HEK293 (cell line): ENCODE results near the gene ISM2.
A peak's percentile ranks its signal among the peaks of the same experiment; 100 is the strongest.

Experiments used
- CTCF ChIA-PET: fragments of 350-600 bp; formaldehyde crosslinking; extraction: SDS; loops from one replicate; lab custom pipeline; 2021; ENCODE audit warnings: antibody characterized with exemption; lab: Yijun Ruan, JAX
- POLR2A ChIA-PET: fragments of 300-600 bp; formaldehyde crosslinking; extraction: SDS; loops from one replicate; lab custom pipeline; 2020; ENCODE audit warnings: antibody characterized with exemption, inconsistent platforms; lab: Yijun Ruan, JAX
- H3K27ac ChIP-seq: fragments of 200-500 bp; sonication (Bioruptor generic); 2 replicates; pipeline ENCODE4 v1.5.1; 2014; ENCODE audit warnings: low read depth, low read length, control low read depth, inconsistent platforms; ENCODE audit errors: extremely low read depth
- H3K36me3 ChIP-seq, 2 experiments: fragments of 200-500 bp in 1 of 2; sonication (Bioruptor generic) in 1 of 2; 1 replicate in 1 of 2; 2 replicates in 1 of 2; pipeline ENCODE4 v1.5.1; 2014 to 2017; ENCODE audit warnings: inconsistent platforms in 2 of 2, low read length in 2 of 2; ENCODE audit not compliant: control insufficient read depth in 2 of 2, insufficient read depth in 1 of 2
- H3K4me1 ChIP-seq: fragments of 200-500 bp; sonication (Bioruptor generic); 2 replicates; pipeline ENCODE4 v1.5.1; 2014; ENCODE audit warnings: mild to moderate bottlenecking, low read length, inconsistent platforms; ENCODE audit not compliant: control insufficient read depth, insufficient read depth
- H3K4me3 ChIP-seq: 2 replicates; pipeline ENCODE4 v1.5.1; 2011; ENCODE audit warnings: low read depth, mild to moderate bottlenecking, control low read depth, low read length, moderate library complexity
- H3K9me3 ChIP-seq: fragments of 200-500 bp; sonication (Bioruptor generic); 2 replicates; pipeline ENCODE4 v1.5.1; 2014; ENCODE audit warnings: low read depth, low read length, inconsistent platforms; ENCODE audit not compliant: control insufficient read depth, insufficient read depth
- BCL11B ChIP-seq: fragments of 450-650 bp; formaldehyde crosslinking; IDR thresholded peaks from 2 replicates; pipeline ENCODE4 v1.5.1; 2016; ENCODE audit warnings: low read depth, missing biosample characterization, missing genetic modification characterization
- GLI4 ChIP-seq: fragments of 450-650 bp; formaldehyde crosslinking; IDR thresholded peaks from 2 replicates; pipeline ENCODE4 v1.5.1; 2016; ENCODE audit warnings: missing biosample characterization, missing genetic modification characterization
- KLF1 ChIP-seq: fragments of 450-650 bp; formaldehyde crosslinking; IDR thresholded peaks from 2 replicates; pipeline ENCODE4 v1.5.1; 2016; ENCODE audit warnings: missing biosample characterization, missing genetic modification characterization
- PRDM1 ChIP-seq: fragments of 450-650 bp; formaldehyde crosslinking; IDR thresholded peaks from 2 replicates; pipeline ENCODE4; 2016; ENCODE audit warnings: missing biosample characterization, missing genetic modification characterization
- SALL2 ChIP-seq: fragments of 450-650 bp; formaldehyde crosslinking; IDR thresholded peaks from 2 replicates; pipeline ENCODE4 v1.5.0; 2017; ENCODE audit warnings: missing biosample characterization, mild to moderate bottlenecking, missing genetic modification characterization, borderline replicate concordance
- SETDB1 ChIP-seq: IDR thresholded peaks from one replicate; pipeline ENCODE4 v1.6.1; 2017; ENCODE audit warnings: mild to moderate bottlenecking, low read length, moderate library complexity, mixed read lengths; ENCODE audit not compliant: insufficient read length
- SP7 ChIP-seq: fragments of 450-650 bp; formaldehyde crosslinking; IDR thresholded peaks from 2 replicates; pipeline ENCODE4 v1.5.1; 2016; ENCODE audit warnings: missing biosample characterization, missing genetic modification characterization
- TCF7L2 ChIP-seq: IDR thresholded peaks from 2 replicates; pipeline ENCODE4 v1.6.1; 2011; ENCODE audit warnings: low read depth, mild to moderate bottlenecking, inconsistent platforms, low read length, moderate library complexity, borderline replicate concordance
- YY1 ChIP-seq: fragments of 450-650 bp; formaldehyde crosslinking; IDR thresholded peaks from 2 replicates; pipeline ENCODE4 v1.5.1; 2018; ENCODE audit warnings: missing biosample characterization, missing genetic modification characterization
- ZBTB1 ChIP-seq: fragments of 450-650 bp; formaldehyde crosslinking; IDR thresholded peaks from 2 replicates; pipeline ENCODE4 v1.5.1; 2016; ENCODE audit warnings: missing biosample characterization, missing genetic modification characterization
- ZBTB17 ChIP-seq: fragments of 450-650 bp; formaldehyde crosslinking; IDR thresholded peaks from 2 replicates; pipeline ENCODE4 v1.5.1; 2016; ENCODE audit warnings: missing biosample characterization, missing genetic modification characterization
- ZBTB20 ChIP-seq: fragments of 450-650 bp; formaldehyde crosslinking; IDR thresholded peaks from 2 replicates; pipeline ENCODE4 v1.5.1; 2016; ENCODE audit warnings: missing biosample characterization, missing genetic modification characterization
- ZFP41 ChIP-seq: fragments of 450-650 bp; formaldehyde crosslinking; IDR thresholded peaks from 2 replicates; pipeline ENCODE4 v1.5.1; 2016; ENCODE audit warnings: missing biosample characterization, missing genetic modification characterization, borderline replicate concordance
- ZIC2 ChIP-seq: fragments of 450-650 bp; formaldehyde crosslinking; IDR thresholded peaks from 2 replicates; pipeline ENCODE4 v1.5.1; 2016; ENCODE audit warnings: missing biosample characterization, missing genetic modification characterization
- ZNF211 ChIP-seq: fragments of 450-650 bp; formaldehyde crosslinking; IDR thresholded peaks from 2 replicates; pipeline ENCODE4 v1.5.1; 2016; ENCODE audit warnings: low read depth, missing biosample characterization, missing genetic modification characterization
- ZNF350 ChIP-seq: fragments of 450-650 bp; formaldehyde crosslinking; IDR thresholded peaks from 2 replicates; pipeline ENCODE4 v1.5.0; 2017; ENCODE audit warnings: missing biosample characterization, mild to moderate bottlenecking, missing genetic modification characterization
- ZNF404 ChIP-seq: fragments of 450-650 bp; formaldehyde crosslinking; IDR thresholded peaks from 2 replicates; pipeline ENCODE4 v1.5.1; 2017; ENCODE audit warnings: missing biosample characterization, missing genetic modification characterization
- ZNF416 ChIP-seq: fragments of 450-650 bp; formaldehyde crosslinking; IDR thresholded peaks from 2 replicates; pipeline ENCODE4 v1.5.1; 2016; ENCODE audit warnings: missing biosample characterization, missing genetic modification characterization
- ZNF433 ChIP-seq: fragments of 450-650 bp; formaldehyde crosslinking; IDR thresholded peaks from 2 replicates; pipeline ENCODE4 v1.5.1; 2016; ENCODE audit warnings: missing biosample characterization, missing genetic modification characterization, low read depth
- ZNF48 ChIP-seq: fragments of 450-650 bp; formaldehyde crosslinking; IDR thresholded peaks from 2 replicates; pipeline ENCODE4 v1.5.1; 2016; ENCODE audit warnings: missing biosample characterization, missing genetic modification characterization
- ZNF549 ChIP-seq: fragments of 450-650 bp; IDR thresholded peaks from 2 replicates; pipeline ENCODE4 v1.5.1; 2018; ENCODE audit warnings: missing biosample characterization, missing genetic modification characterization, mild to moderate bottlenecking, inconsistent platforms, moderate library complexity
- ZNF561 ChIP-seq: fragments of 450-650 bp; IDR thresholded peaks from 2 replicates; pipeline ENCODE4 v1.5.1; 2018; ENCODE audit warnings: missing biosample characterization, missing genetic modification characterization, borderline replicate concordance
- ZNF571 ChIP-seq: fragments of 450-650 bp; formaldehyde crosslinking; IDR thresholded peaks from 2 replicates; pipeline ENCODE4 v1.5.0; 2017; ENCODE audit warnings: missing biosample characterization, missing genetic modification characterization
- ZNF585B ChIP-seq: fragments of 450-650 bp; formaldehyde crosslinking; IDR thresholded peaks from 2 replicates; pipeline ENCODE4 v1.5.1; 2016; ENCODE audit warnings: missing biosample characterization, missing genetic modification characterization
- ZNF596 ChIP-seq: fragments of 450-650 bp; IDR thresholded peaks from 2 replicates; pipeline ENCODE4 v1.5.0; 2018; ENCODE audit warnings: missing biosample characterization, mild to moderate bottlenecking, missing genetic modification characterization, moderate library complexity
- ZNF626 ChIP-seq: fragments of 450-650 bp; sonication (Bioruptor Pico); formaldehyde crosslinking; IDR thresholded peaks from 2 replicates; pipeline ENCODE4 v1.5.1; 2018; ENCODE audit warnings: missing biosample characterization, missing genetic modification characterization, inconsistent platforms
- ZNF791 ChIP-seq: fragments of 450-650 bp; formaldehyde crosslinking; IDR thresholded peaks from 2 replicates; pipeline ENCODE4 v1.5.1; 2016; ENCODE audit warnings: missing biosample characterization, missing genetic modification characterization
- ZNF837 ChIP-seq: fragments of 450-650 bp; formaldehyde crosslinking; IDR thresholded peaks from 2 replicates; pipeline ENCODE4 v1.5.1; 2016; ENCODE audit warnings: missing biosample characterization, missing genetic modification characterization
- TF ChIP-seq, protein P1 (sequence below): fragments of 450-650 bp; IDR thresholded peaks from 2 replicates; pipeline ENCODE4 v1.5.1; 2018; ENCODE audit warnings: missing biosample characterization, mild to moderate bottlenecking, missing genetic modification characterization
- TF ChIP-seq, protein P2 (sequence below): fragments of 450-650 bp; formaldehyde crosslinking; IDR thresholded peaks from 2 replicates; pipeline ENCODE4 v1.5.1; 2016; ENCODE audit warnings: missing biosample characterization, missing genetic modification characterization
- TF ChIP-seq, protein P3 (sequence below): fragments of 450-650 bp; formaldehyde crosslinking; IDR thresholded peaks from 2 replicates; pipeline ENCODE4 v1.5.1; 2016; ENCODE audit warnings: missing biosample characterization, missing genetic modification characterization
- TF ChIP-seq, protein P4 (sequence below): fragments of 450-650 bp; formaldehyde crosslinking; IDR thresholded peaks from 2 replicates; pipeline ENCODE4 v1.5.1; 2016; ENCODE audit warnings: missing biosample characterization, missing genetic modification characterization
- TF ChIP-seq, protein P5 (sequence below): fragments of 450-650 bp; formaldehyde crosslinking; IDR thresholded peaks from 2 replicates; pipeline ENCODE4 v1.5.1; 2017; ENCODE audit warnings: missing biosample characterization, mild to moderate bottlenecking, missing genetic modification characterization, moderate library complexity

Gene ISM2

DNA sequence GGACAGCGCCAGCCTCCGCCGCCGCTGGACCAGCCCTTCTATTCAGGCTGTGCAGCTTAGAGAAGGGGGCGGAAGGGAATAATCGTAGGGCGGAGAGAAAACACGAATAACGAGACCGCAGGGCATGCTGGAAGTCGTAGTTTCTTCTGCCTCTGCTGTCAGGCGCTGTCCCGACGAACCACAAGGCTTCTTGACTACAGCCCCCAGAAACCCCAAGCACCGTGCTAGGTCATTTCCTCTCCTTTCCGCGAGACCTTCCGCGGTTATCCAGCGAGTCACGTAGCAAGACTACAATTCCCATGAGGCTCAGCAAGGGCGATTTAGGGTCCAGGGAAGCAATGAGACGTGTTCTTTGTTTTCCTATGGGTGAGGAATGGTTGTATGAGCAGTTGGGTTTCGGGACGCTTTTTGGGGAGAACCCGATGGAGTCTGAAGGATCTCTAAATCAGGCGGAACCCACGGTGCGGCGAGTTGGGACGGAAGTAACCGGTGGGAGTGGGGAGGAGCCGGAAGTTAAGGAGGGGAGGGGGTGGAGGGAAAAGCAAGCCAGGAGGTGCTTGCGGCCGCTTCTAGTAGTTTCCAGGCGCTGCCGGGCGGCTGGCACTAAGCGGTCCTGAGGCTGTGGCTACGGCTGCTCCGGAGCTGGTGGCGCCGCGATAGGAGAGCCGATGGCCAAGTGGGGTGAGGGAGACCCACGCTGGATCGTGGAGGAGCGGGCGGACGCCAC, 40.9 kb downstream of the ISM2 start, which contains the start of the genes AHSA1 and VIPAS39:
Gene AHSA1 (plus strand): TSS at position 572 of the 727 bp plus-strand sequence. CDS start 97 bp downstream, at position 669.
Gene VIPAS39 (minus strand): TSS at position 80 of the 727 bp plus-strand sequence. CDS start 3,499 bp downstream, outside the sequence.
- Histone ChIP-seq H3K36me3 (peaks cover 29 to 43% of the 10 kb centered on the region in 2 experiments), H3K4me1 (peaks cover 4% of the 10 kb centered on the region), H3K27ac (peak within 1 kb of the TSS; percentile 90), H3K9me3 (no peaks in the 10 kb centered on the region), H3K4me3 (peak within 1 kb of the TSS; percentile 90)
- ChIA-PET CTCF (interaction anchor here (0.6 to 1.5 kb wide), 4 partner anchors 25 to 250 kb away, joined by 3 to 6 read pairs (median 4); partner anchors contain the start of genes ALKBH1 and SLIRP), POLR2A (interaction anchor here (0.6 to 2.6 kb wide), 12 partner anchors 12 to 306 kb away, joined by 3 to 18 read pairs (median 3); partner anchors contain the start of genes GSTZ1, ISM2, POMT2 and SAMD15)
- no peak for TF ChIP-seq ZNF350 (tag by site-specific recombination)
- no peak for TF ChIP-seq ZNF561 (tag by site-specific recombination)
- TF ChIP-seq ZNF416 (tag by site-specific recombination), result no peak
- no peak for TF ChIP-seq ZNF404 (tag by site-specific recombination)
- TF ChIP-seq, protein P1, sequence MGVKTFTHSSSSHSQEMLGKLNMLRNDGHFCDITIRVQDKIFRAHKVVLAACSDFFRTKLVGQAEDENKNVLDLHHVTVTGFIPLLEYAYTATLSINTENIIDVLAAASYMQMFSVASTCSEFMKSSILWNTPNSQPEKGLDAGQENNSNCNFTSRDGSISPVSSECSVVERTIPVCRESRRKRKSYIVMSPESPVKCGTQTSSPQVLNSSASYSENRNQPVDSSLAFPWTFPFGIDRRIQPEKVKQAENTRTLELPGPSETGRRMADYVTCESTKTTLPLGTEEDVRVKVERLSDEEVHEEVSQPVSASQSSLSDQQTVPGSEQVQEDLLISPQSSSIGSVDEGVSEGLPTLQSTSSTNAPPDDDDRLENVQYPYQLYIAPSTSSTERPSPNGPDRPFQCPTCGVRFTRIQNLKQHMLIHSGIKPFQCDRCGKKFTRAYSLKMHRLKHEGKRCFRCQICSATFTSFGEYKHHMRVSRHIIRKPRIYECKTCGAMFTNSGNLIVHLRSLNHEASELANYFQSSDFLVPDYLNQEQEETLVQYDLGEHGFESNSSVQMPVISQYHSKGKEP (tag by site-specific recombination), result no peak
- TF ChIP-seq, protein P2, sequence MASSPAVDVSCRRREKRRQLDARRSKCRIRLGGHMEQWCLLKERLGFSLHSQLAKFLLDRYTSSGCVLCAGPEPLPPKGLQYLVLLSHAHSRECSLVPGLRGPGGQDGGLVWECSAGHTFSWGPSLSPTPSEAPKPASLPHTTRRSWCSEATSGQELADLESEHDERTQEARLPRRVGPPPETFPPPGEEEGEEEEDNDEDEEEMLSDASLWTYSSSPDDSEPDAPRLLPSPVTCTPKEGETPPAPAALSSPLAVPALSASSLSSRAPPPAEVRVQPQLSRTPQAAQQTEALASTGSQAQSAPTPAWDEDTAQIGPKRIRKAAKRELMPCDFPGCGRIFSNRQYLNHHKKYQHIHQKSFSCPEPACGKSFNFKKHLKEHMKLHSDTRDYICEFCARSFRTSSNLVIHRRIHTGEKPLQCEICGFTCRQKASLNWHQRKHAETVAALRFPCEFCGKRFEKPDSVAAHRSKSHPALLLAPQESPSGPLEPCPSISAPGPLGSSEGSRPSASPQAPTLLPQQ (tag by site-specific recombination), result no peak
- TF ChIP-seq ZBTB1 (tag by site-specific recombination), result no peak
- no peak for TF ChIP-seq YY1 (tag by site-specific recombination)
- TF ChIP-seq SALL2 (tag by site-specific recombination), result no peak
- no peak for TF ChIP-seq ZNF549 (tag by site-specific recombination)
- no peak for TF ChIP-seq ZNF626 (tag by site-specific recombination)
- no peak for TF ChIP-seq ZNF791 (tag by site-specific recombination)
- TF ChIP-seq ZNF48 (tag by site-specific recombination), result no peak
- TF ChIP-seq BCL11B (tag by site-specific recombination), result no peak
- peak; percentile 11; the same call in 1 of the 2 replicates for TF ChIP-seq KLF1 (tag by site-specific recombination)
- TF ChIP-seq ZBTB20 (tag by site-specific recombination), result peak; percentile 31
- no peak for TF ChIP-seq SETDB1
- TF ChIP-seq ZNF211, result no peak
- TF ChIP-seq, protein P3, sequence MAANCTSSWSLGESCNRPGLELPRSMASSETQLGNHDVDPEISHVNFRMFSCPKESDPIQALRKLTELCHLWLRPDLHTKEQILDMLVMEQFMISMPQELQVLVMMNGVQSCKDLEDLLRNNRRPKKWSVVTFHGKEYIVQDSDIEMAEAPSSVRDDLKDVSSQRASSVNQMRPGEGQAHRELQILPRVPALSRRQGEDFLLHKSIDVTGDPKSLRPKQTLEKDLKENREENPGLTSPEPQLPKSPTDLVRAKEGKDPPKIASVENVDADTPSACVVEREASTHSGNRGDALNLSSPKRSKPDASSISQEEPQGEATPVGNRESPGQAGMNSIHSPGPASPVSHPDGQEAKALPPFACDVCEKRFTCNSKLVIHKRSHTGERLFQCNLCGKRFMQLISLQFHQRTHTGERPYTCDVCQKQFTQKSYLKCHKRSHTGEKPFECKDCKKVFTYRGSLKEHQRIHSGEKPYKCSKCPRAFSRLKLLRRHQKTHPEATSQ, result no peak
- TF ChIP-seq, protein P4, sequence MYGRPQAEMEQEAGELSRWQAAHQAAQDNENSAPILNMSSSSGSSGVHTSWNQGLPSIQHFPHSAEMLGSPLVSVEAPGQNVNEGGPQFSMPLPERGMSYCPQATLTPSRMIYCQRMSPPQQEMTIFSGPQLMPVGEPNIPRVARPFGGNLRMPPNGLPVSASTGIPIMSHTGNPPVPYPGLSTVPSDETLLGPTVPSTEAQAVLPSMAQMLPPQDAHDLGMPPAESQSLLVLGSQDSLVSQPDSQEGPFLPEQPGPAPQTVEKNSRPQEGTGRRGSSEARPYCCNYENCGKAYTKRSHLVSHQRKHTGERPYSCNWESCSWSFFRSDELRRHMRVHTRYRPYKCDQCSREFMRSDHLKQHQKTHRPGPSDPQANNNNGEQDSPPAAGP (tag by site-specific recombination), result peak; percentile 16; the same call in 1 of the 2 replicates
- no peak for TF ChIP-seq TCF7L2
- 0 out of 2 replicates have a peak, but pooled peaks have one; percentile 37 for TF ChIP-seq SP7 (tag by site-specific recombination)
- TF ChIP-seq, protein P5, sequence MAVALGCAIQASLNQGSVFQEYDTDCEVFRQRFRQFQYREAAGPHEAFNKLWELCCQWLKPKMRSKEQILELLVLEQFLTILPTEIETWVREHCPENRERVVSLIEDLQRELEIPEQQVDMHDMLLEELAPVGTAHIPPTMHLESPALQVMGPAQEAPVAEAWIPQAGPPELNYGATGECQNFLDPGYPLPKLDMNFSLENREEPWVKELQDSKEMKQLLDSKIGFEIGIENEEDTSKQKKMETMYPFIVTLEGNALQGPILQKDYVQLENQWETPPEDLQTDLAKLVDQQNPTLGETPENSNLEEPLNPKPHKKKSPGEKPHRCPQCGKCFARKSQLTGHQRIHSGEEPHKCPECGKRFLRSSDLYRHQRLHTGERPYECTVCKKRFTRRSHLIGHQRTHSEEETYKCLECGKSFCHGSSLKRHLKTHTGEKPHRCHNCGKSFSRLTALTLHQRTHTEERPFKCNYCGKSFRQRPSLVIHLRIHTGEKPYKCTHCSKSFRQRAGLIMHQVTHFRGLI, result no peak
- no peak for TF ChIP-seq ZIC2 (tag by site-specific recombination)
- TF ChIP-seq ZNF585B (tag by site-specific recombination), result no peak
- TF ChIP-seq ZNF571, result no peak
- TF ChIP-seq ZNF433 (tag by site-specific recombination), result no peak
- TF ChIP-seq ZBTB17 (tag by site-specific recombination), result peak; percentile 88
- TF ChIP-seq ZNF837 (tag by site-specific recombination), result no peak
- no peak for TF ChIP-seq ZNF596 (tag by site-specific recombination)
- TF ChIP-seq ZFP41 (tag by site-specific recombination), result no peak
- TF ChIP-seq GLI4, result no peak; the same call in 1 of the 2 replicates
- TF ChIP-seq PRDM1 (tag by site-specific recombination), result no peak
